Body of pancreas (tissue), 4 donors: ENCODE data around the gene RAD51B. TPM values are rescaled to one million over a fixed set of nuclear protein-coding genes. Genes with fewer than 3 reads are reported as not detected.

Experiments
- ATAC-seq: fragments of 150-250 bp; one replicate; pipeline ENCODE4 v1.9.1; 2016
- DNase-seq, 4 donors: peaks; one replicate each; pipeline ENCODE4 v3.0.0-alpha.2; 2019
- H3K27ac ChIP-seq, 4 donors: fragments of 200-600 bp; sonication (generic); 1 replicate in 3 of 4; 2 replicates in 1 of 4; pipeline versions ENCODE4 v1.5.1 to v1.6.1; 2016 to 2019; ENCODE audit warnings: mild to moderate bottlenecking in 1 of 4, mixed read lengths in 1 of 4, moderate library complexity in 1 of 4
- H3K27me3 ChIP-seq, 2 donors: fragments of 200-600 bp; sonication (generic); one replicate each; pipeline ENCODE4 v1.6.0; 2016; ENCODE audit warnings: mild to moderate bottlenecking in 1 of 2
- H3K36me3 ChIP-seq, 2 donors: fragments of 200-600 bp; sonication (generic); replicated peaks in 1 of 2; 2 replicates each; pipeline ENCODE4 v1.5.1; 2016; ENCODE audit warnings: low read depth in 2 of 2; ENCODE audit not compliant: insufficient read depth in 1 of 2
- H3K4me1 ChIP-seq: fragments of 200-600 bp; sonication (generic); one replicate; pipeline ENCODE4 v1.6.0; 2016
- H3K4me3 ChIP-seq, 2 donors: fragments of 200-600 bp; sonication (generic); 1 replicate in 1 of 2; 2 replicates in 1 of 2; pipeline ENCODE4 v1.5.1; 2016 to 2019
- H3K9me3 ChIP-seq, 3 donors: fragments of 200-600 bp; sonication (generic); 1 replicate in 2 of 3; 2 replicates in 1 of 3; pipeline ENCODE4 v1.5.1; 2016
- POLR2A ChIP-seq, 3 donors: fragments of 450-650 bp; IDR thresholded peaks; one replicate each; pipeline ENCODE4 v1.6.1; 2016; ENCODE audit warnings: antibody characterized with exemption in 3 of 3, mild to moderate bottlenecking in 2 of 3
- WGBS, 2 donors: methylation state at CpG; one replicate each; pipeline ENCODE4 v1.1.5; 2017; 5-methylcytosine and 5-hydroxymethylcytosine counted together
- intact Hi-C: fragments of 100-400 bp; cut with DNase I; formaldehyde crosslinking; loops from one replicate; pipeline ENCODE4 v1.15.1; 2023
- total RNA-seq, 2 donors: library from RNA; depleted of rRNA; stranded (reverse); fragments of >200 nt; gene quantifications; one replicate each; pipeline ENCODE4 v1.1.0, GENCODE V29; 2016
- TF ChIP-seq, protein P1 (sequence below), 7 experiments: fragments of 450-650 bp in 4 of 7; fragments of 200-600 bp in 3 of 7; sonication (generic) in 3 of 7; IDR thresholded peaks; one replicate each; pipeline ENCODE4 v1.5.1; 2016 to 2019; ENCODE audit warnings: antibody characterized with exemption in 7 of 7

Gene RAD51B
- total RNA-seq, 2 donors from 2014 or later, result 12.2 to 29.6 TPM

DNA sequence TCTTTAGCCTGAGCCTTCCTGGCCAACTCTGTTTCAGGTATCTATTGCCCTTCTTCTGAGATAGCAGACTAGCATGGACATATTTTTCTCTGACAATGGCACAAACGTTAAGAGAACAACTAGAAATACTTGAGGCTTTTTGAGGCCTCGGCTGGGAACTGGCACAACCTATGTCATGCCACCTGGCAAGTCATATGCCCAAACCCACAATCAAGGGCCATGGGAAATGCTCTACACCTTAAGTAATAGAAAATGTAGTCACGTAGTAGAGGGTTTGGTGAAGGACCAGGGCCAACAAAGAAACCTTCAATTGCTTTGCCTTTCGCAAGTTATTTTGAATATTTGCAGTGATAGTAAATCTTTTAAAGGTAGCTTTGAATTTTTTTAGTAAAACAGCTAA lies 647.8 kb downstream of the RAD51B start:
- Histone ChIP-seq H3K27ac (peak overlapping the region; percentile 7 to 88 (median 62)), H3K4me3 (no peak overlapping the region), H3K27me3 (no peaks in the 10 kb centered on the region), H3K36me3 (no peaks in the 10 kb centered on the region), H3K4me1 (peaks cover 72% of the 10 kb centered on the region), H3K9me3 (no peaks in the 10 kb centered on the region)
- DNase-seq (peak in 1 of 4 donors; percentile 43), ATAC-seq (no peak)
- TF ChIP-seq, protein P1, sequence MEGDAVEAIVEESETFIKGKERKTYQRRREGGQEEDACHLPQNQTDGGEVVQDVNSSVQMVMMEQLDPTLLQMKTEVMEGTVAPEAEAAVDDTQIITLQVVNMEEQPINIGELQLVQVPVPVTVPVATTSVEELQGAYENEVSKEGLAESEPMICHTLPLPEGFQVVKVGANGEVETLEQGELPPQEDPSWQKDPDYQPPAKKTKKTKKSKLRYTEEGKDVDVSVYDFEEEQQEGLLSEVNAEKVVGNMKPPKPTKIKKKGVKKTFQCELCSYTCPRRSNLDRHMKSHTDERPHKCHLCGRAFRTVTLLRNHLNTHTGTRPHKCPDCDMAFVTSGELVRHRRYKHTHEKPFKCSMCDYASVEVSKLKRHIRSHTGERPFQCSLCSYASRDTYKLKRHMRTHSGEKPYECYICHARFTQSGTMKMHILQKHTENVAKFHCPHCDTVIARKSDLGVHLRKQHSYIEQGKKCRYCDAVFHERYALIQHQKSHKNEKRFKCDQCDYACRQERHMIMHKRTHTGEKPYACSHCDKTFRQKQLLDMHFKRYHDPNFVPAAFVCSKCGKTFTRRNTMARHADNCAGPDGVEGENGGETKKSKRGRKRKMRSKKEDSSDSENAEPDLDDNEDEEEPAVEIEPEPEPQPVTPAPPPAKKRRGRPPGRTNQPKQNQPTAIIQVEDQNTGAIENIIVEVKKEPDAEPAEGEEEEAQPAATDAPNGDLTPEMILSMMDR (IDR thresholded peaks at IDR 0.05), result no peak
- TF ChIP-seq POLR2A (IDR thresholded peaks at IDR 0.05), result no peak
- 51 to 61% methylated on average over 4 of the region's 4 CpGs for WGBS, 2 donors
- intact Hi-C loops, result no loop called here

DNA sequence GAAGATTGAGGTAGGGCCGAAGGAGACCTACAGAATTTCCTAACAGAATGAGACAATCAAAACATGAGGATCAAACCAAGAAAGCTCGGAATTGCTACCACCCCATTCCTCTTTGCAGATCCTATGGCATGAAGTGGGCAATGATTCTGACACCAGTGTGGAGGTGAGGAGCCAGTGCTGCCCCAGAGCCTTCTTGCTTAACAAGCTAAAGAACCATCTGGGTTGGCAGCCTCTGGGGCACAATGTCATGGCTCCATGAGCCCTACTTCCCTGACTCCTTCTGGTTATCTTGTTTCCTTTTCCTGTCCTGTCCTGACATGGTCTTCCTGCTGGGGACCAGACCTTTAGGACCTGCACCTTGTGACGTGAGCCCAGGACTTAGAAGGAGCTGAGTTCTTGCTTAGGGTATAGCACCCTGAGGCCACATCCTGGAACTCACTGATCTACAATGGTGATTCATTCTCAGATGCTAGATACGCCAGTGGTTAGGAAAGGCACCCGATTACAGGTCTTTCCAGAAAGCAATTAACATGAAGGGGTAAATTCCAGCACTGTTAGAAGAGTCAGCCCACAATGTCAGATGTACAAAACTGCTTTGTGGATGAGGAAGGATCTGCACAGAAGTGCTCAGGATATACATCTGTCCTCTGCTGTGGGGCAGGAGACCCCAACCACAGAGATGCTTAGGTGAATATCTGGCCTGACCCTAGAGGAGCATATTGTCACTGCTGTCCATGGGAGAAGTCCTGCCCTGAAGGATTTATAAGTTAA lies 649.0 kb downstream of the RAD51B start:
- 82 to 97% methylated on average over 5 of the region's 5 CpGs for WGBS, 2 donors
- no peaks in the 10 kb centered on the region for H3K36me3 ChIP-seq
- no peaks in the 10 kb centered on the region for H3K27me3 ChIP-seq
- ATAC-seq (no peak), DNase-seq (no peak)
- peak overlapping the region; percentile 55 to 88 (median 82) for H3K27ac ChIP-seq
- H3K9me3 ChIP-seq, result no peaks in the 10 kb centered on the region
- H3K4me1 ChIP-seq, result peaks cover 82% of the 10 kb centered on the region
- no peak overlapping the region for H3K4me3 ChIP-seq
- TF ChIP-seq, protein P1 (IDR thresholded peaks at IDR 0.05), result no peak
- no peak for TF ChIP-seq POLR2A (IDR thresholded peaks at IDR 0.05)
- intact Hi-C loops, result no loop called here

DNA sequence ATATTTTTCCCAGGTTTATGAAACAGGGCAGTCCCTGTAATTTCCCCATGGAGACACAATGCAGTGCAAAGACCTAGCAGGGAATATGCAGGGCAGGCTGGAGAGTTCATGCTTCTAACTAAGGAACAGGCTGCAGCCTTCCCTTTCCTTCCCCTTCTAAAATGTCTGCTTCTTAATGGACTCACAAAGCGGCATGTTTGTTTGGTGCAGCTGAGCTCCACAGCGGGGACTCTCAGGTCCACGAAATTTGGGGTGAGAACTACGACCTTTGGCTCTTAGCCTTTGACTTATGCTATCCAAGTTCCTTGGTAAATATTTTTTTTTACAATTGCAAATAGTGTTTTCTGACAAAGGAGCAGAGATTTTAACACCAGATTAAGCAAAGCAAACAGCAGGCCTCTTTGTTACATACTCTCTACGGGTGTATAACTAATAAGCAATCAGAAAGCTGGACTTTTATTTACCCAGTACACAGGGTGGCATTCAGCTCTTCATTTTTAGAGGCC lies 649.7 kb downstream of the RAD51B start:
- ATAC-seq, result no peak
- intact Hi-C loops, result no loop called here
- DNase-seq, result peak in 1 of 4 donors; percentile 38
- H3K27ac ChIP-seq, result peak overlapping the region; percentile 55 to 88 (median 82)
- no peak overlapping the region for H3K4me3 ChIP-seq
- TF ChIP-seq POLR2A (IDR thresholded peaks at IDR 0.05), result no peak
- TF ChIP-seq, protein P1 (IDR thresholded peaks at IDR 0.05), result no peak
- no peaks in the 10 kb centered on the region for H3K36me3 ChIP-seq
- H3K27me3 ChIP-seq, result no peaks in the 10 kb centered on the region
- WGBS, 2 donors, result 47 to 57% methylated on average over 5 of the region's 5 CpGs
- H3K4me1 ChIP-seq, result peaks cover 88% of the 10 kb centered on the region
- no peaks in the 10 kb centered on the region for H3K9me3 ChIP-seq

DNA sequence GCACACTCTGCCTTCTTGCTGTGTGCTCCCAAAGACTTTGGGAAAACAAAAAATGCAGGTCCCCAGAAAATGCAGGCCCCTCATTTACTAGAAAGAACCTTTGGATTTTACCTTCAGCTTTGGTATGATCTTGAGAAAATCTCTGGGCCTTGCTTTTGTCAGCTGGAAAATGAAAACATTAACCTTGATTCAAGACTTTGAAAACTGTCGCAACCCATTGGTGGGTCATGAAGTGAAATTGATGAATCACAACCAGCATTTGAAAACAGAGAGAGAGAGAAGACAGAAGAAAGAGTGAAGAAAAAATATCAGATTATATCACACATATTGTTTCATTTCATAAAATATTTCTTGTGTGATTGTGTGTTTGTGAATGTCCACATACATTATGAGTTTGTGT lies 650.8 kb downstream of the RAD51B start:
- DNase-seq (no peak), ATAC-seq (no peak)
- Histone ChIP-seq H3K9me3 (no peaks in the 10 kb centered on the region), H3K4me1 (peaks cover 93% of the 10 kb centered on the region), H3K27me3 (no peaks in the 10 kb centered on the region), H3K27ac (peak overlapping the region; percentile 68 to 88 (median 82)), H3K4me3 (no peak overlapping the region), H3K36me3 (no peaks in the 10 kb centered on the region)
- TF ChIP-seq, protein P1 (IDR thresholded peaks at IDR 0.05), result no peak
- no peak for TF ChIP-seq POLR2A (IDR thresholded peaks at IDR 0.05)
- intact Hi-C loops, result no loop called here
- 68 to 81% methylated on average over 1 of the region's 1 CpG for WGBS, 2 donors
